ENCODE data around the gene RAB5A. TPM values are rescaled to one million over a fixed set of nuclear protein-coding genes. Genes with fewer than 3 reads are reported as not detected.
"Not testable (repeated sequence)": the region's sequence is repeated elsewhere in the genome, so short reads cannot be mapped to it uniquely, and the experiment has no call there.

Gene RAB5A
- total and polyA plus RNA-seq, 2 experiments from 2014 or later = 78.9 to 94.9 TPM

DNA sequence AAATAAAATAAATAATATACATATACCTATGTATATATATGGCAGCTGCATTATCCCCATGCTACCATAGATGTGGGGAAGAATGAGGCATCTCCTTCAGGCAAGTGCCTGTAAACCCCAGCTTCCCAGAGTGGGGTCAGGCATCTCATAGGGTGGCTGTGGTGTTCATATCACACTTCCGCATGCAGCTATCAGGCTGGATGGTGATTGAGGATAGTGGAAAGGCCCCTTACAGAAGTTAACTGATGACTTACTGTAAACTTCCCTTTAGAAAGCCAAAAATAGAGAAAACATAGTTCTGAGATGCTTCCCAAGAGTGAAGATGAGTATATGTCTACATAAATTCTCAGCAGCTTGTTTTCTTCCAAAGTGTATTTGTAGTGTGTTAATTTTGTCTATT, 68.6 kb downstream of the RAB5A start:
- Histone ChIP-seq H3F3A (ENCODE audit: insufficient read depth) (no peaks in the 10 kb centered on the region), H3K4me2 (ENCODE audit: unreplicated experiment) (no peak overlapping the region), H3K4me3 (no peak overlapping the region), H3K9me2 (ENCODE audit: insufficient read depth) (no peaks in the 10 kb centered on the region), H3K27me3 (replicated peaks; ENCODE audit: insufficient read depth) (no peaks in the 10 kb centered on the region), H4K20me1 (ENCODE audit: insufficient read depth) (no peaks in the 10 kb centered on the region), H3K9me3 (ENCODE audit: low read depth) (no peaks in the 10 kb centered on the region), H3K36me3 (ENCODE audit: low read depth) (no peaks in the 10 kb centered on the region), H3K79me2 (ENCODE audit: insufficient read depth) (no peaks in the 10 kb centered on the region), H3K9ac (no peak overlapping the region), H3K4me1 (ENCODE audit: insufficient read depth) (no peaks in the 10 kb centered on the region), H3K27ac (no peak overlapping the region), H2AFZ (no peak overlapping the region)
- in situ Hi-C loops (cut with MboI) = no loop called here
- TF ChIP-seq EZH2phosphoT487 (IDR thresholded peaks at IDR 0.05; ENCODE audit: insufficient read depth, low read depth) (no peak), EZH2 (IDR thresholded peaks at IDR 0.05; ENCODE audit: insufficient read depth, poor library complexity, severe bottlenecking) (no peak)
- 55 to 58% methylated on average over 1 of the region's 1 CpG for WGBS, 2 experiments (ENCODE audit: low coverage in 1 of 2, low lambda C conversion rate in 2 of 2, missing lambda C conversion rate in 2 of 2)
- no peak for DNase-seq

GRCh38 chr3:20016076-20016475, 69.2 kb downstream of the RAB5A start:
- H3K4me2 ChIP-seq (ENCODE audit: unreplicated experiment); H3K36me3 ChIP-seq (ENCODE audit: low read depth); DNase-seq; H3K9me3 ChIP-seq (ENCODE audit: low read depth); H3K9ac ChIP-seq; H3F3A ChIP-seq (ENCODE audit: insufficient read depth); in situ Hi-C loops (cut with MboI); H2AFZ ChIP-seq; H3K9me2 ChIP-seq (ENCODE audit: insufficient read depth); H3K79me2 ChIP-seq (ENCODE audit: insufficient read depth); H3K4me1 ChIP-seq (ENCODE audit: insufficient read depth); H4K20me1 ChIP-seq (ENCODE audit: insufficient read depth); H3K4me3 ChIP-seq; H3K27me3 ChIP-seq (replicated peaks; ENCODE audit: insufficient read depth); H3K27ac ChIP-seq: not testable (repeated sequence)
- WGBS, 2 experiments (ENCODE audit: low coverage in 1 of 2, low lambda C conversion rate in 2 of 2, missing lambda C conversion rate in 2 of 2) = 71 to 74% methylated on average over 3 of the region's 3 CpGs

DNA sequence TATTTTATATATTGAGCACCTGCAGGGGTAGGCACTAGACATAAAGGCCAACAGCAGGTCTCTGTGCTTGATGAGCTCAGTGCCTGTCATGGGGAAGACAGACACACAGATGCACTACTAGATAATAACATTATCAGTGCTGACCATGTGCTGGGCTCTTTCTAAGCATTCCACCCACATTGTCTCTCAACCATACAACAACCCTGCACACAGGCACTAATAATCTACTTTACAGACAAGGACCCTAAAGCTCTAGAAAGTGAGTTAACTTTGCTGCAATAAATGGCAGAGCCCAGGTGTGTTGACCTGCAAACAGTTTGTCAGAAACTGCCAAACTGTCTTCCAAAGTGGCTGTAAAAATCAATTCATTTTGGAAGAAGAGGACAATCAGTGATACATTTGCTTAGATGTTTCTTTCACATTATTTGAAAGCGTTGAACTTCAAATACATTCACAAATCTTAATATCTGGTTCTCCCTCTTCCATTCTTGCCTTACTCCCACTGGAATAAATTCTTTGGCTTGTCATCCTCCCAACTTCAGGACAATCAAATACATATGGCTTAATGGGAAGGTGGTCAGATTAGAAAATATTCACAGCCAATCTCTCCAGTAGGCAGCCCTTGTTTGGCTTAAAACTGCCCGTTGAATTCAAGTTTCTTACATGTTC, 76.2 kb downstream of the RAB5A start:
- no peaks in the 10 kb centered on the region for H3F3A ChIP-seq (ENCODE audit: insufficient read depth)
- no peak for DNase-seq
- H3K9me2 ChIP-seq (ENCODE audit: insufficient read depth) = no peaks in the 10 kb centered on the region
- no peak overlapping the region for H3K27ac ChIP-seq
- no peak overlapping the region for H3K9ac ChIP-seq
- no peak overlapping the region for H3K4me3 ChIP-seq
- H3K4me1 ChIP-seq (ENCODE audit: insufficient read depth) = no peaks in the 10 kb centered on the region
- no peaks in the 10 kb centered on the region for H3K27me3 ChIP-seq (replicated peaks; ENCODE audit: insufficient read depth)
- H2AFZ ChIP-seq = no peak overlapping the region
- no peaks in the 10 kb centered on the region for H3K36me3 ChIP-seq (ENCODE audit: low read depth)
- TF ChIP-seq EZH2 (IDR thresholded peaks at IDR 0.05; ENCODE audit: insufficient read depth, poor library complexity, severe bottlenecking) = no peak
- TF ChIP-seq EZH2phosphoT487 (IDR thresholded peaks at IDR 0.05; ENCODE audit: insufficient read depth, low read depth) = no peak
- WGBS, 2 experiments (ENCODE audit: low coverage in 1 of 2, low lambda C conversion rate in 2 of 2, missing lambda C conversion rate in 2 of 2) = 70 to 76% methylated on average over 2 of the region's 2 CpGs
- no peaks in the 10 kb centered on the region for H3K9me3 ChIP-seq (ENCODE audit: low read depth)
- no peaks in the 10 kb centered on the region for H4K20me1 ChIP-seq (ENCODE audit: insufficient read depth)
- in situ Hi-C loops (cut with MboI) = no loop called here
- H3K4me2 ChIP-seq (ENCODE audit: unreplicated experiment) = no peak overlapping the region
- H3K79me2 ChIP-seq (ENCODE audit: insufficient read depth) = no peaks in the 10 kb centered on the region

- H3K27ac ChIP-seq = no peak overlapping the region
- H3K79me2 ChIP-seq (ENCODE audit: insufficient read depth) = no peaks in the 10 kb centered on the region
- no peaks in the 10 kb centered on the region for H3K27me3 ChIP-seq (replicated peaks; ENCODE audit: insufficient read depth)
- no peak for TF ChIP-seq EZH2 (IDR thresholded peaks at IDR 0.05; ENCODE audit: insufficient read depth, poor library complexity, severe bottlenecking)
- H2AFZ ChIP-seq = no peak overlapping the region
- no peak overlapping the region for H3K4me3 ChIP-seq
- H3F3A ChIP-seq (ENCODE audit: insufficient read depth) = no peaks in the 10 kb centered on the region
- in situ Hi-C loops (cut with MboI) = no loop called here
- H4K20me1 ChIP-seq (ENCODE audit: insufficient read depth) = no peaks in the 10 kb centered on the region
- H3K4me2 ChIP-seq (ENCODE audit: unreplicated experiment) = no peak overlapping the region
- WGBS, 2 experiments (ENCODE audit: low coverage in 1 of 2, low lambda C conversion rate in 2 of 2, missing lambda C conversion rate in 2 of 2) = 6 to 17% methylated on average over 2 of the region's 2 CpGs
- H3K9me2 ChIP-seq (ENCODE audit: insufficient read depth) = no peaks in the 10 kb centered on the region
- no peak for DNase-seq
- H3K36me3 ChIP-seq (ENCODE audit: low read depth) = no peaks in the 10 kb centered on the region
- no peaks in the 10 kb centered on the region for H3K4me1 ChIP-seq (ENCODE audit: insufficient read depth)
- H3K9me3 ChIP-seq (ENCODE audit: low read depth) = no peaks in the 10 kb centered on the region
- no peak overlapping the region for H3K9ac ChIP-seq
Observed at GRCh38 chr3:20023623-20024405, 76.9 kb downstream of the RAB5A start.
